HG03108 (cell line): ENCODE measurements around the gene RBFOX2.

Source experiments
- ATAC-seq: cut with Tn5 transposase; IDR thresholded peaks from one replicate; pipeline ENCODE4 v1.9.1; 2021; ENCODE audit warnings: moderate library complexity; ENCODE audit not compliant: unreplicated experiment

The RBFOX2 gene

DNA sequence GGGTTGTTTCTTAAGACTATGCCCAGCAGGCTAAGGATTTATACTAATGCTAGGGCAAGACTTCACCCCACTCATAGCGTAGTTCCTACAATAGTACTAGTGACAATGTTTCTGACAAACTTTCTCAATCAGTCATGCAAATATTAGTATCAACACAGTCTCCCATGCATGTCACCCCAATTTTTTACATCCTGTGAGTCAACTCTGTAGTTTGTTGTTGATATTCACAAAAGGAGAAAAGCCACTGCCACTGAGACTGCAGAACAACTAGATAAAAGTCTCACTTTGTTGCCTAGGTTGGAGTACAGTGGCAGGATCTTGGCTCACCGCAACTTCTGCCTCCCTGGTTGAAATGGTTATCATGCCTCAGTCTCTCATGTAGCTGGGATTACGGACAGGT, 155.2 kb downstream of the RBFOX2 start:
- no peak for ATAC-seq

GRCh38 chr22:35872451-35872850, 156.2 kb downstream of the RBFOX2 start:
- no peak for ATAC-seq

DNA sequence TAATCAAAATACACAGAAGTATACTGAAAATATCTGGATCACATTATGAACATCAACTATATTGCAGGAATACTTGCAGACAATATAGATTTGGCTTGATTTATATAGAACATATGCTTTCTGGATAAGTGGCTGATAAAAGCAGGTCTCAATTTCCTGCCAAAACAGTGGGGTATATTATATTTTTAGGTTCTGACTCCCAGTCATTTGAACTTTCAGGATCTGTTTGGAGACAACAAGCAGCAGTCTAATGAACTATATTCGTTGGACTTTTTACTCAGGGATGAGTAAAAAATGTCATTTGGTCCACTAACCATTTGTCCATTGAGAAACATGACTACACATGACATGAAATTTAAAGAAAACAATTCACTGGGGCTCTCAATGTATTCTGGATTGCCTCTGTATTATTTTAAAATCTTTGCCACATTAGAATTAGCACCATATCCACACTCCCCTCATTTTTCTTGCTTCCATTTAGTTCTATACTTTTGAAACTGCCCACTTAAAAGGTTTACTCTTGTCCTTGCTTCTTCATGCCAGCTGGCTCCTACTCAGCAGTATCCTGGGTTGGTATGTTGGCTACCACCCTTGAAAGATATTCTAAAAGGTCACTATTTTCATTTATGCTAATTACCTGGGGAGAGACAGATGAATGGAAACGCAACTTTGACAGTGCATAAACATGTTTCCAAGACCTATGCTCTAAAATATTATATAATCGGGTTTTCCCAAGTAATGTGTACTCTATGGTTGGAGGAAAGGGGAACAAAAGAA, 157.9 kb downstream of the RBFOX2 start:
- ATAC-seq, result no peak

- no peak for ATAC-seq
Observed at GRCh38 chr22:35868938-35869337, 159.7 kb downstream of the RBFOX2 start.

GRCh38 chr22:35866651-35867050, 162.0 kb downstream of the RBFOX2 start:
- ATAC-seq, result no peak

GRCh38 chr22:35864545-35865165, 164.0 kb downstream of the RBFOX2 start:
- ATAC-seq, result no peak

DNA sequence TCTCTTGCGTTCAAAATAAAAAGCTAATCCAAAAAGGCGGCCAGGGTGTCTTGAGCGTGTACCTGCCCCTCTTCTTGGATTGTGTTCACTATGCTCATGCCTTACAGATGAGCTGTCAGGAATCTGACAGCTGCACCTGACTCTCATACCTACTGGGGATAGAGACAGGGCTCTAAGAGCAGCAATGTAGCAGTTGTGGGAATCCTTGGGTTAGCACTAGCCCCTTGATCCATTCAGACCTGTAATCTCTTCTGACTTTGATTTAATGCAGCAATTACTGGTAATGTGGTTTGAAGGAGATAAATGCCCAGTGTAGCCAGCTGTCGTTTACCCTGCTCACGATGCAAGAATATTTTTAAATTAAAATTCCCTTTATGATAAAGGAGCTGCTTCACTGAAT, 165.2 kb downstream of the RBFOX2 start:
- ATAC-seq, result no peak

GRCh38 chr22:35862697-35863096, 165.9 kb downstream of the RBFOX2 start:
- ATAC-seq, result no peak

DNA sequence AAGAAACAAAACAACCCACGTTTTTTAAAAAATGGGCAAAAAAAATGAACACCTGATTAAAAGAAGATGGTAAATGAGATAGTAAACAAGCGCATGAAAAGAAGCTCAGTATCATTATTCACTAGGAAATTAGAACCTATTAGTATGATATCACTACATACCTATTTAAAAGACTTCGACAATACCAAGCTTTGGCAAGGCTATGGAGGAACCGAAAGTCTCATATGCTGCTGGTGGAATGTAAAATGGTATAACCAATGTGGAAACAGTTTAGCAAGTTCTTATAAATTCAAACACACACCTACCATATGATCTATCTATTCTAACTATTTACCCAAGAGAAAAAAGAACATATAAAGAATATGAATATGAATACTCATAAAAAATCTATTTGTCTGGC, 167.2 kb downstream of the RBFOX2 start:
- ATAC-seq, result no peak

- no peak for ATAC-seq
Observed at GRCh38 chr22:35860837-35861236, 167.8 kb downstream of the RBFOX2 start.

- no peak for ATAC-seq
Observed at GRCh38 chr22:35860087-35860733, 168.4 kb downstream of the RBFOX2 start.

DNA sequence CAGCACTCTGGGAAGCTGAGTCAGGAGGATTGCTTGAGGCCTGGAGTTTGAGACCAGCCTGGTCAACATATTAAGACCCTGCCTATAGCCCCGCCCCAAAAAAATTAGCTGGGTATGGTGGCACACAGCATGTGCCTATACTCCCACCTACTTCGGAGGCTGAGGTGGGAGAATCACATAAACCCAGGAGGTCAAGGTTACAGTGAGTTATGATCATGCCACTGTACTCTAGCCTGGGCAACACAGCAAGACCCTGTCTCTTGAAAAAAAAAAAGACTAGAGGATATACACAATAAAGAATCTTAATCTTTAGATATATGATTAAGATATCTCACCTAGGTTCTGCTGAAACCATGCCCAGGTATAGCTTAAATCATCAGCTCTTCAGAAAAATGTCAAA, 174.3 kb downstream of the RBFOX2 start:
- ATAC-seq, result no peak

- ATAC-seq, result no peak
Observed at GRCh38 chr22:35852076-35852475, 176.5 kb downstream of the RBFOX2 start.

- no peak for ATAC-seq
Observed at GRCh38 chr22:35850831-35851230, 177.8 kb downstream of the RBFOX2 start.

DNA sequence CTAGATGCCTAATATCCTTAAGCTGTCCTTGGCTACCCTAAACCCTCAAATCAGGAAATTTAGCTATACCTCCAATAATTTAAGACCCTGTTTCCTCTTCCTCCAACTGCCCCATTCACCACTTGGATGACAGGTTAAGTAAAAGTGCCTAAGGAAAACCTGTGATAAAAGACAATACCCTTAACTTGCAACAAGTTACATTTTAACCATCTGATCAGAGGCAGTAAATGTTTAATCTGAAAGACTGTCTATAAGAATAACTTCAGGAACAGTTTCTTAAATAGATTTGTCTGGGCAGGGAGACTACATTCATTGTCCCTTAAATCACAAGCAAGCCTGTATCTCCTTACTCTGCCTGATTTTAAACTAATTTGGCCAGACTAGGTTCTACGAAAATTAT, 181.8 kb downstream of the RBFOX2 start:
- ATAC-seq, result no peak

DNA sequence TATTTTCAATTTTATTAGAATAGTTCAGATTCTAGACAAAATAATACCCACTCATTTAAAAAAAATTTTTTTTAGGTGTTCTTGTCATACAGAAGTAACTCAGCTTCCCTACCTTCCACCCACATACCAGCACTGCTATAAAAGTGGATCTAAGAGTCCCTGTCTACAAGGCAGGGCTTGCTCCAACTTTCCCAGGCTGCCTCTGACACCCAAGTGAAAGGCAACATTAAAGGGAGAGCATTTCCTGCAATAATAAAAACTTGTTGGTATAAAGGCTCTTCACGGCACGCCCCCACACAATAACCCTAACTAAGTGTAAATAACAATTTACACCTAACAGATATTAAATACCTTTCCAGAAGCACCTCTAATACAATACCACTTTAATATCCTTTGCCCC, 183.7 kb downstream of the RBFOX2 start:
- no peak for ATAC-seq

DNA sequence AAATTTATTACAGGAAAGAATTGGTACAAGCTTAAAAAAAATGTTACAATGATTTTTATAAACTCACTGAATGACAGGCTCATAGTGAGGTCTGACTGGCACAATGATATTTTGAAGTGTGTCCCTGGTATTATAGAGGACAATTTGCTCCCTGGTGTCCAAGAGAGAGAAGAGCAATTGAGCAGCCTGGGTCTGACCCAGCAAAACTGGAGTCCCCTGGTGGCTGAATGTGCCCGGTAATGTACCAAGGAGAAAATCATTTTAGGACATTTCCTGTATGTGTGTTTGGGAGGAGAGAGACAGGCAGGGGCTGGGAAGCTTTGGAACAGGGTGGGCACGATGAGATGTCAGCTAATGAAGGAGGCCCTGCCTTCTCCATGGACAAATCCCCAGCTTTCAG, 185.7 kb downstream of the RBFOX2 start:
- ATAC-seq, result no peak

DNA sequence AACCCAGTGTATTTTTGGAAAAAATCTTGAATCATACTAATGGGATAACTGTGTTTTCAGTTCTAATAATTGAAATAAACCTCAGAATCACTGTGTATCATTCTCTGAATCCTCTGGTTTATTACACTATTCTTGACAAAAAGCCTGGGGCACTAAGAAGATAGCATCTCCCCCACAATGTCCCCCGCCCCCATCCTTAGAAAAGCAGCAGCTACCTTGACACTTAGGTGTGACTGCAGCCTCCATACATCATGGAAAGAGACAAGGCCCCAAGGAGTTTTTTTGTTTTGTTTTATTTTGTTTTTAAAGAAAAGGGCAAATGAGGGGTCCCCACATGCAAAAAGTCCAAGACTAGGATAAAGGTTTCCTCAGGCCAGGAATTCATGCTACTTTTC, 186.1 kb downstream of the RBFOX2 start:
- no peak for ATAC-seq

DNA sequence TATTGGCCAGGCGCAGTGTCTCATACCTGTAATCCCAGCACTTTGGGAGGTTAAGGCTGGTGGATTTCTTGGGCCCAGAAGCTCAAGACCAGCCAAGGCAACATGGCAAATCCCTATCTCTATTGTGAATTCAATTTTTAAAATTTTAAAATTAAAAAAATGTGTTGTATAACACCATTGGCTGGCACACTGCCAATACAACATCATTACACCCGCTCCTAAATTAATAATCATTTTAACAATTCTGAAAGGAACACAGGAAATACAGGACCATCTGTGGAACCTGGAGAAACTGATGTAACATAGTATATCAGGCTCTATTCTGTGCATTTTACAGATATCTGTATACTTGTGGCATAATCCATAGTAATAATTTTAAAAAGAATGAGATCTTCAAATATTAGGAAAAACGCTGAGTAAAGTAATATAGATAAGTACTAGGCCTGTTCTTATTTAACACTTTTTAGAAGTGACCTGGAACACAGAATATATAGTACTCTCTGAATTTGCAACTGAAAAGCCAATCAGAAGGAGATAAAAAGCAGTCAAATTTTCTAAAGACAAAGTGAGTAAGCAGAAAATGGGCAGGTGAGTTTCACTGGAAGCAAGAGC, 186.6 kb downstream of the RBFOX2 start:
- ATAC-seq, result no peak

- no peak for ATAC-seq
Observed at GRCh38 chr22:35840302-35840739, 188.3 kb downstream of the RBFOX2 start.

DNA sequence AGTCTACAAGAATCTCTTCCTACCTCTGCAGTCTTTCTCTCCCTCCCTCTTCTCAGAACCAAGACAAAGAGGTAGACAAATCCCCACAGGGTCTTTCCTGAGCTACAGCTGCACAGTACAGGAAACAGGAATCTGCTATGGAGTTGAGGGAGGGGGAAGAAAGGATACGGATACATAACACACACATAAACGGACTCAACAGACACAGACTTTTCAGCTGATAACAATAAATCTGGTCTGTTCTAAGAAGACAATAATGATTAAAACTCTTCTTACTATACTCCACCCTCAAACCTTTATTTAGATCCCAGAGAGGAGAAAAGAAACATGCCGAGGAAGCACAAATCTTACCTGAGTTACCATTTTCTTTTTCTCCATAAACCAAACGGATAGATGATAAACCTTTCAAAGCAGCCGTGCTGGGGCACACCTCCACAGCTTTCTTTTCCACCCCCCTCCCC, 188.8 kb downstream of the RBFOX2 start:
- no peak for ATAC-seq
